ENCODE results near the gene C11orf87.

DNA sequence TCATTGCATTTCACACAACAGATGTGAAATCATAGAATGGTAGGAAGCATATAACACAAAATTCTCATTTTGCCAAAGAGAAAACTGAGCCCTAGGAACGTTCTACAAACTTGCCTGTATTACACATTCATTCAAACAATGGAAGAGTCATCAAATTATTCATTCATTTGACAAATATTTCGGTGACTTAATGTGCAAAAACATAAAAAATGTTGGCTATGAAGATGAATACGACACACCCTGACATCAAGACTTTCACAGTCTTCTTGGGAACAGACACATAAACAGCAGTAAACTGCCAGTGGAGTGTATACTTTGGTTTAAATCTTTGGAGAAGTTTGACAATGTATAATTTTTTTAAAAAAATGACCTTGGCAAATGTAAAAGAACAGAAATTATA lies 20.4 kb upstream of the C11orf87 start:
- TF ChIP-seq EZH2phosphoT487 (IDR thresholded peaks at IDR 0.05; ENCODE audit: low read depth, severe bottlenecking, unreplicated experiment) = no peak
- TF ChIP-seq EZH2 (IDR thresholded peaks at IDR 0.05; ENCODE audit: borderline replicate concordance) = no peak
- TF ChIP-seq, protein P1, sequence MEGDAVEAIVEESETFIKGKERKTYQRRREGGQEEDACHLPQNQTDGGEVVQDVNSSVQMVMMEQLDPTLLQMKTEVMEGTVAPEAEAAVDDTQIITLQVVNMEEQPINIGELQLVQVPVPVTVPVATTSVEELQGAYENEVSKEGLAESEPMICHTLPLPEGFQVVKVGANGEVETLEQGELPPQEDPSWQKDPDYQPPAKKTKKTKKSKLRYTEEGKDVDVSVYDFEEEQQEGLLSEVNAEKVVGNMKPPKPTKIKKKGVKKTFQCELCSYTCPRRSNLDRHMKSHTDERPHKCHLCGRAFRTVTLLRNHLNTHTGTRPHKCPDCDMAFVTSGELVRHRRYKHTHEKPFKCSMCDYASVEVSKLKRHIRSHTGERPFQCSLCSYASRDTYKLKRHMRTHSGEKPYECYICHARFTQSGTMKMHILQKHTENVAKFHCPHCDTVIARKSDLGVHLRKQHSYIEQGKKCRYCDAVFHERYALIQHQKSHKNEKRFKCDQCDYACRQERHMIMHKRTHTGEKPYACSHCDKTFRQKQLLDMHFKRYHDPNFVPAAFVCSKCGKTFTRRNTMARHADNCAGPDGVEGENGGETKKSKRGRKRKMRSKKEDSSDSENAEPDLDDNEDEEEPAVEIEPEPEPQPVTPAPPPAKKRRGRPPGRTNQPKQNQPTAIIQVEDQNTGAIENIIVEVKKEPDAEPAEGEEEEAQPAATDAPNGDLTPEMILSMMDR (IDR thresholded peaks at IDR 0.05; ENCODE audit: poor library complexity) = no peak

Data from hepatocyte (in vitro differentiated cells).